ENCODE data around the gene KPNA6. TPM values are rescaled to one million over a fixed set of nuclear protein-coding genes. Genes with fewer than 3 reads are reported as not detected.
A peak's percentile ranks its signal among the peaks of the same experiment; 100 is the strongest.

KPNA6 gene
- total RNA-seq, 1 experiment from 2014 or later: 26.0 TPM

DNA sequence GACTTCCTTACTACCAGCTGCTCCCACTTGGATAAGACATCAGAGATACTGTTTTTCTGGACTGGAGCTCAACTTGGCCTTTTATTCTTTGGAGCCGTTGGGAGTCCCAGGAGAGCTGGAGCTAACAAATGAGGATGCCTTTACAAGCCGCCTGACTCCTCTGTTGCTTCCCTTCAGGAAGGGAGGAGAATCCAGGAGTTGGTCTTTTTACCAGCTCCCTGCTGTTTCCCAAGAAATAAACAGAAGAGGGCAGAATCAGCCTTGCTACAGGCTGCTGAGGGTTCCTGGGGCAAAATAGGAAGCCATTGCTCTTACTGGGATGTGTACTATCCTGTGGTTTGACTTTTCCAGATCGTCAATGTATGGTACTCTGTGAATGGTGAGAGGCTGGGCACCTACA is 115.8 kb downstream of the KPNA6 start:
- H3K4me3 ChIP-seq (ENCODE audit: low read length): peak overlapping the region; percentile 94
- H3K9me3 ChIP-seq (ENCODE audit: low read length): no peaks in the 10 kb centered on the region
- peaks cover 21% of the 10 kb centered on the region; the same call in 1 of the 2 replicates for H3K36me3 ChIP-seq (ENCODE audit: insufficient read depth, low read length)
- no peaks in the 10 kb centered on the region for H3K9me2 ChIP-seq (replicated peaks; ENCODE audit: insufficient read depth, low read length)
- no peaks in the 10 kb centered on the region for H3K27me3 ChIP-seq (ENCODE audit: low read length)
- H3K4me1 ChIP-seq (ENCODE audit: low read length): peaks cover 29% of the 10 kb centered on the region
- H3K27ac ChIP-seq (ENCODE audit: low read length): no peak overlapping the region
- no peaks in the 10 kb centered on the region for H4K20me1 ChIP-seq (ENCODE audit: insufficient read depth, low read depth, low read length)
- H3K4me2 ChIP-seq (ENCODE audit: low read depth, low read length, poor library complexity, severe bottlenecking): peak overlapping the region; percentile 79
- DNase-seq: no peak
- H3K79me2 ChIP-seq (ENCODE audit: low read length): peaks cover 35% of the 10 kb centered on the region
- H2AFZ ChIP-seq (ENCODE audit: low read length): no peak overlapping the region
- H3K9ac ChIP-seq (ENCODE audit: low read length): peak overlapping the region; percentile 95

DNA sequence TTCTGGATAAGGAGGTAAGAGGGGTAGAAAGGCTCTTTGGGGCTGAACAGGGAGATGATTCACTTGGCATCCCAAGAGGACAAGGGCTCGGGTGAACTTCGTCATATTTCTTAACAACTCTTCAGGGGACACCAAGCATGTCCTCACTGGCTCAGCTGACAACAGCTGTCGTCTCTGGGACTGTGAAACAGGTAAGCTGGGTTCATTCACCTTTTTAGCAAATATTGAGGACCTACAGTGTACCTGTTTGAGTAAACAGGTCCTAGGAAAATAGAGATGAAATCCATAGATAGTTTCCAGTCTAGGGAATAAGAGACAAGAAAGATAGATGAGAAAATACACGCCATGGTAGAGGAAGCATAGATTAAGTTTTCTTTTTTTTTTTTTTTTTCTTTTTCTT is 116.4 kb downstream of the KPNA6 start:
- no peaks in the 10 kb centered on the region for H3K9me2 ChIP-seq (replicated peaks; ENCODE audit: insufficient read depth, low read length)
- no peak overlapping the region for H3K4me2 ChIP-seq (ENCODE audit: low read depth, low read length, poor library complexity, severe bottlenecking)
- peaks cover 35% of the 10 kb centered on the region for H3K79me2 ChIP-seq (ENCODE audit: low read length)
- H3K36me3 ChIP-seq (ENCODE audit: insufficient read depth, low read length): peaks cover 21% of the 10 kb centered on the region; the same call in 1 of the 2 replicates
- H3K4me3 ChIP-seq (ENCODE audit: low read length): no peak overlapping the region
- no peak overlapping the region for H3K9ac ChIP-seq (ENCODE audit: low read length)
- peaks cover 29% of the 10 kb centered on the region for H3K4me1 ChIP-seq (ENCODE audit: low read length)
- no peaks in the 10 kb centered on the region for H3K27me3 ChIP-seq (ENCODE audit: low read length)
- no peak overlapping the region for H3K27ac ChIP-seq (ENCODE audit: low read length)
- H2AFZ ChIP-seq (ENCODE audit: low read length): no peak overlapping the region
- no peaks in the 10 kb centered on the region for H4K20me1 ChIP-seq (ENCODE audit: insufficient read depth, low read depth, low read length)
- H3K9me3 ChIP-seq (ENCODE audit: low read length): no peaks in the 10 kb centered on the region
- no peak for DNase-seq

Small RNAs within 50 kb of the gene (small RNA-seq; reads per million reads assigned to genes)
- gene MIR5585: not detected
- gene RF00017: not detected

Other genes starting within 250 kb of the KPNA6 start
- gene PTP4A2, start 169.7 kb upstream of the KPNA6 start, total RNA-seq (2014; rRNA removed; shearing (Covaris generic); ENCODE audit: low replicate concordance): 215 and 401 TPM in 2 replicates
- 70.9 and 77.5 TPM in 2 replicates for gene KHDRBS1, start 94.2 kb upstream of the KPNA6 start, total RNA-seq (2014; rRNA removed; shearing (Covaris generic); ENCODE audit: low replicate concordance)
- 10.3 and 11.5 TPM in 2 replicates for gene TMEM39B, start 35.1 kb upstream of the KPNA6 start, total RNA-seq (2014; rRNA removed; shearing (Covaris generic); ENCODE audit: low replicate concordance)
- 33.5 and 40.7 TPM in 2 replicates for gene TXLNA, start 71.6 kb downstream of the KPNA6 start, total RNA-seq (2014; rRNA removed; shearing (Covaris generic); ENCODE audit: low replicate concordance)
- 35.9 and 78.2 TPM in 2 replicates for gene CCDC28B, start 92.5 kb downstream of the KPNA6 start, total RNA-seq (2014; rRNA removed; shearing (Covaris generic); ENCODE audit: low replicate concordance)
- 1.2 and 3.9 TPM in 2 replicates for gene IQCC, start 97.6 kb downstream of the KPNA6 start, total RNA-seq (2014; rRNA removed; shearing (Covaris generic); ENCODE audit: low replicate concordance)
- gene DCDC2B, start 101.0 kb downstream of the KPNA6 start, total RNA-seq (2014; rRNA removed; shearing (Covaris generic); ENCODE audit: low replicate concordance): not detected in 2 replicates
- gene TMEM234, start 114.3 kb downstream of the KPNA6 start, total RNA-seq (2014; rRNA removed; shearing (Covaris generic); ENCODE audit: low replicate concordance): 11.2 and 11.6 TPM in 2 replicates
- 178 and 213 TPM in 2 replicates for gene EIF3I, start 114.4 kb downstream of the KPNA6 start, total RNA-seq (2014; rRNA removed; shearing (Covaris generic); ENCODE audit: low replicate concordance)
- gene FAM167B, start 139.2 kb downstream of the KPNA6 start, total RNA-seq (2014; rRNA removed; shearing (Covaris generic); ENCODE audit: low replicate concordance): 1.5 TPM in 1 of 2 replicates, not detected in the other
- 12.0 and 26.1 TPM in 2 replicates for gene LCK, start 143.2 kb downstream of the KPNA6 start, total RNA-seq (2014; rRNA removed; shearing (Covaris generic); ENCODE audit: low replicate concordance)
- 201 and 257 TPM in 2 replicates for gene HDAC1, start 184.0 kb downstream of the KPNA6 start, total RNA-seq (2014; rRNA removed; shearing (Covaris generic); ENCODE audit: low replicate concordance)
- 262 and 391 TPM in 2 replicates for gene MARCKSL1, start 228.2 kb downstream of the KPNA6 start, total RNA-seq (2014; rRNA removed; shearing (Covaris generic); ENCODE audit: low replicate concordance)